ENCODE results near the gene IGSF21.

GRCh38 chr1:18157352-18157751 is 49.8 kb downstream of the IGSF21 start:
- TF ChIP-seq USF2 (IDR thresholded peaks at IDR 0.05; ENCODE audit: borderline replicate concordance, low read depth, low read length): no peak
- TF ChIP-seq REST (IDR thresholded peaks at IDR 0.05; ENCODE audit: low read depth, low read length): no peak
- TF ChIP-seq POLR2A (IDR thresholded peaks at IDR 0.05; ENCODE audit: low read depth, low read length): no peak
- TF ChIP-seq ELK1 (IDR thresholded peaks at IDR 0.05; ENCODE audit: low read depth, low read length): no peak
- no peak for TF ChIP-seq CTCF (IDR thresholded peaks at IDR 0.05 in 2 of 3, conservative IDR thresholded peaks at IDR 0.05 in 1 of 3; ENCODE audit: control insufficient read depth in 2 of 3, extremely low read depth in 1 of 3, insufficient read depth in 1 of 3, low read depth in 3 of 3, low read length in 3 of 3)
- TF ChIP-seq TCF7 (IDR thresholded peaks at IDR 0.05; ENCODE audit: borderline replicate concordance): no peak
- TF ChIP-seq MAX (IDR thresholded peaks at IDR 0.05; ENCODE audit: low read depth, low read length): no peak
- TF ChIP-seq TAF1 (IDR thresholded peaks at IDR 0.05; ENCODE audit: borderline replicate concordance, low read depth, low read length): no peak
- TF ChIP-seq ZZZ3 (IDR thresholded peaks at IDR 0.05; ENCODE audit: control insufficient read depth, insufficient read length, low read depth): no peak
- TF ChIP-seq SUPT20H (IDR thresholded peaks at IDR 0.05; ENCODE audit: borderline replicate concordance, control insufficient read depth, low read depth, low read length): no peak
- no peak for TF ChIP-seq TARDBP (IDR thresholded peaks at IDR 0.05; ENCODE audit: borderline replicate concordance)
- no peak for TF ChIP-seq KAT2A (conservative IDR thresholded peaks at IDR 0.05; ENCODE audit: control insufficient read depth, low read depth, low read length)
- no peak for TF ChIP-seq NFYB (IDR thresholded peaks at IDR 0.05; ENCODE audit: insufficient read depth, low read depth, low read length)
- no peak for TF ChIP-seq ZBTB33 (IDR thresholded peaks at IDR 0.05)

Measured in GM12878 (cell line).